Activated naive CD8-positive, alpha-beta T cell treated with anti-CD3 and anti-CD28 coated beads, Interleukin-2, amount 50 U/mL, for 24 hours (primary cell): ENCODE results near the gene KLHDC10.
"Not testable (repeated sequence)": the region's sequence is repeated elsewhere in the genome, so short reads cannot be mapped to it uniquely, and the experiment has no call there.

Source experiments
- ATAC-seq: fragments of 150-1000 bp; cut with Tn5 transposase; one replicate; pipeline ENCODE4 v1.10.0; 2021
- DNase-seq: peaks from one replicate; pipeline ENCODE4 v3.0.0; 2021
- H3K27ac Mint-ChIP-seq: one replicate; pipeline ENCODE4 v1.8.0; 2021; ENCODE audit warnings: mild to moderate bottlenecking, mixed read lengths
- H3K27me3 Mint-ChIP-seq: one replicate; pipeline ENCODE4 v1.8.0; 2021; ENCODE audit warnings: mixed read lengths
- H3K36me3 Mint-ChIP-seq: one replicate; pipeline ENCODE4 v1.8.0; 2021; ENCODE audit warnings: low read depth, mixed read lengths
- H3K4me1 Mint-ChIP-seq: one replicate; pipeline ENCODE4 v1.8.0; 2021; ENCODE audit warnings: mixed read lengths
- H3K4me3 Mint-ChIP-seq: one replicate; pipeline ENCODE4 v1.8.0; 2021; ENCODE audit warnings: mild to moderate bottlenecking, moderate library complexity, mixed read lengths
- H3K9me3 Mint-ChIP-seq: one replicate; pipeline ENCODE4 v1.8.0; 2021; ENCODE audit warnings: mixed read lengths

The KLHDC10 gene

GRCh38 chr7:130064580-130064926 is 5.8 kb upstream of the KLHDC10 start:
- DNase-seq, H3K4me3 Mint-ChIP-seq, H3K36me3 Mint-ChIP-seq, H3K27ac Mint-ChIP-seq, H3K9me3 Mint-ChIP-seq, ATAC-seq, H3K27me3 Mint-ChIP-seq, H3K4me1 Mint-ChIP-seq: not testable (repeated sequence)

GRCh38 chr7:130065500-130066152 is 4.7 kb upstream of the KLHDC10 start:
- H3K9me3 Mint-ChIP-seq, result no peaks in the 10 kb centered on the region
- H3K27me3 Mint-ChIP-seq, result peaks cover 6% of the 10 kb centered on the region
- no peak for ATAC-seq
- H3K36me3 Mint-ChIP-seq, result peaks cover 2% of the 10 kb centered on the region
- no peak overlapping the region for H3K4me3 Mint-ChIP-seq
- DNase-seq, result no peak
- H3K27ac Mint-ChIP-seq, result no peak overlapping the region
- H3K4me1 Mint-ChIP-seq, result peaks cover 10% of the 10 kb centered on the region

GRCh38 chr7:130069179-130069977 is 956 bp upstream of the KLHDC10 start:
- no peak for DNase-seq
- no peaks in the 10 kb centered on the region for H3K9me3 Mint-ChIP-seq
- H3K4me1 Mint-ChIP-seq, result peaks cover 38% of the 10 kb centered on the region
- H3K4me3 Mint-ChIP-seq, result peak overlapping the region; percentile 96
- H3K36me3 Mint-ChIP-seq, result peaks cover 6% of the 10 kb centered on the region
- ATAC-seq, result no peak
- peaks cover 2% of the 10 kb centered on the region for H3K27me3 Mint-ChIP-seq
- no peak overlapping the region for H3K27ac Mint-ChIP-seq

GRCh38 chr7:130070861-130071622 is 708 bp downstream of the KLHDC10 start:
- Mint-ChIP-seq H3K27ac (peak overlapping the region; percentile 50), H3K27me3 (peaks cover 2% of the 10 kb centered on the region), H3K9me3 (no peaks in the 10 kb centered on the region), H3K36me3 (peaks cover 6% of the 10 kb centered on the region), H3K4me3 (peak overlapping the region; percentile 96), H3K4me1 (peaks cover 51% of the 10 kb centered on the region)
- no peak for ATAC-seq
- DNase-seq, result no peak

GRCh38 chr7:130071701-130072622 is 1.6 kb downstream of the KLHDC10 start:
- peak overlapping the region; percentile 96 for H3K4me3 Mint-ChIP-seq
- H3K4me1 Mint-ChIP-seq, result peaks cover 56% of the 10 kb centered on the region
- peak; percentile 52 for DNase-seq
- no peak overlapping the region for H3K27ac Mint-ChIP-seq
- H3K9me3 Mint-ChIP-seq, result no peaks in the 10 kb centered on the region
- H3K36me3 Mint-ChIP-seq, result peaks cover 6% of the 10 kb centered on the region
- H3K27me3 Mint-ChIP-seq, result peaks cover 2% of the 10 kb centered on the region
- ATAC-seq, result no peak

- Mint-ChIP-seq H3K27ac (no peak overlapping the region), H3K4me3 (no peak overlapping the region), H3K36me3 (peaks cover 7% of the 10 kb centered on the region), H3K27me3 (no peaks in the 10 kb centered on the region), H3K4me1 (peaks cover 34% of the 10 kb centered on the region), H3K9me3 (no peaks in the 10 kb centered on the region)
- DNase-seq (no peak), ATAC-seq (peak; percentile 63)
These were observed 9.6 kb downstream of the KLHDC10 start for GRCh38 chr7:130079846-130080394.

GRCh38 chr7:130083497-130083896 is 13.2 kb downstream of the KLHDC10 start:
- not testable (repeated sequence) for H3K9me3 Mint-ChIP-seq, H3K4me3 Mint-ChIP-seq, H3K27ac Mint-ChIP-seq, DNase-seq, H3K36me3 Mint-ChIP-seq, H3K27me3 Mint-ChIP-seq, ATAC-seq
- H3K4me1 Mint-ChIP-seq, result peaks cover 22% of the 10 kb centered on the region

- Mint-ChIP-seq H3K36me3 (peaks cover 7% of the 10 kb centered on the region), H3K9me3 (no peaks in the 10 kb centered on the region), H3K4me3 (no peak overlapping the region), H3K4me1 (peaks cover 17% of the 10 kb centered on the region), H3K27ac (no peak overlapping the region), H3K27me3 (no peaks in the 10 kb centered on the region)
- DNase-seq (no peak), ATAC-seq (no peak)
These were observed 13.9 kb downstream of the KLHDC10 start for GRCh38 chr7:130084037-130084875.

- DNase-seq, H3K4me3 Mint-ChIP-seq, H3K9me3 Mint-ChIP-seq, H3K27ac Mint-ChIP-seq, ATAC-seq, H3K27me3 Mint-ChIP-seq, H3K36me3 Mint-ChIP-seq: not testable (repeated sequence)
- H3K4me1 Mint-ChIP-seq, result peaks cover 14% of the 10 kb centered on the region
These were observed 14.9 kb downstream of the KLHDC10 start for GRCh38 chr7:130085235-130085634.

- Mint-ChIP-seq H3K27ac (no peak overlapping the region), H3K4me1 (peaks cover 30% of the 10 kb centered on the region), H3K9me3 (no peaks in the 10 kb centered on the region), H3K4me3 (no peak overlapping the region), H3K36me3 (peaks cover 7% of the 10 kb centered on the region), H3K27me3 (no peaks in the 10 kb centered on the region)
- DNase-seq (no peak), ATAC-seq (no peak)
These were observed 16.6 kb downstream of the KLHDC10 start for GRCh38 chr7:130086938-130087337.

GRCh38 chr7:130087364-130087763 is 17.0 kb downstream of the KLHDC10 start:
- DNase-seq (no peak), ATAC-seq (no peak)
- Mint-ChIP-seq H3K36me3 (peaks cover 7% of the 10 kb centered on the region), H3K27ac (no peak overlapping the region), H3K9me3 (no peaks in the 10 kb centered on the region), H3K4me3 (no peak overlapping the region), H3K27me3 (no peaks in the 10 kb centered on the region), H3K4me1 (peaks cover 34% of the 10 kb centered on the region)

GRCh38 chr7:130090745-130091532 is 20.6 kb downstream of the KLHDC10 start:
- H3K9me3 Mint-ChIP-seq, result no peaks in the 10 kb centered on the region
- H3K4me3 Mint-ChIP-seq, result no peak overlapping the region
- peak overlapping the region; percentile 1 for H3K27ac Mint-ChIP-seq
- H3K36me3 Mint-ChIP-seq, result no peaks in the 10 kb centered on the region
- DNase-seq (no peak), ATAC-seq (peak; percentile 75)
- H3K27me3 Mint-ChIP-seq, result no peaks in the 10 kb centered on the region
- peaks cover 34% of the 10 kb centered on the region for H3K4me1 Mint-ChIP-seq
